GM23338 (cell line): ENCODE results near the gene SKP2. TPM values are rescaled to one million over a fixed set of nuclear protein-coding genes. Genes with fewer than 3 reads are reported as not detected.

Experiments
- ATAC-seq: fragments of 200-7000 bp; cut with Tn5 transposase; 3 replicates; pipeline ENCODE4 v1.9.1; 2020
- DNase-seq: peaks from one replicate; pipeline ENCODE4 v3.0.0-alpha.2; 2015; ENCODE audit warnings: low spot score
- H2AFZ ChIP-seq: fragments of 200-600 bp; sonication (generic); 2 replicates; pipeline ENCODE4 v1.8.0; 2016; ENCODE audit warnings: antibody characterized with exemption, mild to moderate bottlenecking, moderate library complexity
- H3F3A ChIP-seq: fragments of 200-600 bp; sonication (generic); replicated peaks from 2 replicates; pipeline ENCODE4 v1.8.0; 2017; ENCODE audit warnings: antibody characterized with exemption, mixed run types, low read depth
- H3K27ac ChIP-seq: fragments of 200-600 bp; sonication (generic); 2 replicates; pipeline ENCODE4 v1.6.1; 2016; ENCODE audit warnings: low read depth
- H3K27me3 ChIP-seq: fragments of 200-600 bp; sonication (generic); 2 replicates; pipeline ENCODE4 v1.8.0; 2016; ENCODE audit warnings: mild to moderate bottlenecking, mixed run types, moderate library complexity; ENCODE audit not compliant: insufficient read depth
- H3K36me3 ChIP-seq: fragments of 200-600 bp; sonication (generic); 2 replicates; pipeline ENCODE4 v1.8.0; 2016; ENCODE audit warnings: mild to moderate bottlenecking; ENCODE audit not compliant: insufficient read depth
- H3K4me1 ChIP-seq: fragments of 200-600 bp; sonication (generic); 2 replicates; pipeline ENCODE4 v1.8.0; 2016; ENCODE audit warnings: mild to moderate bottlenecking, moderate library complexity; ENCODE audit not compliant: insufficient read depth
- H3K4me2 ChIP-seq: fragments of 200-600 bp; sonication (generic); 2 replicates; pipeline ENCODE4 v1.7.1; 2017; ENCODE audit warnings: mixed run types
- H3K4me3 ChIP-seq: fragments of 200-600 bp; sonication (generic); 2 replicates; pipeline ENCODE4 v1.6.1; 2016; ENCODE audit warnings: mixed run types
- H3K79me2 ChIP-seq: fragments of 200-600 bp; sonication (generic); replicated peaks from 2 replicates; pipeline ENCODE4 v1.8.0; 2017; ENCODE audit warnings: mild to moderate bottlenecking; ENCODE audit not compliant: insufficient read depth
- H3K9me2 ChIP-seq: fragments of 200-600 bp; sonication (generic); 2 replicates; pipeline ENCODE4 v1.8.0; 2017; ENCODE audit not compliant: insufficient read depth
- H4K20me1 ChIP-seq: fragments of 200-600 bp; sonication (generic); replicated peaks from 2 replicates; pipeline ENCODE4 v1.8.0; 2017; ENCODE audit warnings: mild to moderate bottlenecking; ENCODE audit not compliant: insufficient read depth
- H3K27ac Mint-ChIP-seq: 2 replicates; pipeline ENCODE4 v1.8.0; 2020; ENCODE audit warnings: inconsistent platforms, mild to moderate bottlenecking, moderate library complexity, mixed read lengths
- H3K27me3 Mint-ChIP-seq: 3 replicates; pipeline ENCODE4 v1.8.0; 2022; ENCODE audit warnings: low read depth, mild to moderate bottlenecking, moderate library complexity, mixed read lengths, inconsistent platforms; ENCODE audit not compliant: insufficient read depth, poor library complexity
- H3K36me3 Mint-ChIP-seq: 3 replicates; pipeline ENCODE4 v1.8.0; 2021; ENCODE audit warnings: low read depth, mild to moderate bottlenecking, inconsistent platforms, moderate library complexity, mixed read lengths
- H3K4me1 Mint-ChIP-seq: 3 replicates; pipeline ENCODE4 v1.8.0; 2020; ENCODE audit warnings: mild to moderate bottlenecking, inconsistent platforms, mixed read lengths
- H3K4me3 Mint-ChIP-seq: 3 replicates; pipeline ENCODE4 v1.8.0; 2021; ENCODE audit warnings: moderate library complexity, mild to moderate bottlenecking, inconsistent platforms, mixed read lengths
- H3K9me3 Mint-ChIP-seq: 3 replicates; pipeline ENCODE4 v1.8.0; 2020; ENCODE audit warnings: moderate library complexity, mild to moderate bottlenecking, inconsistent platforms, mixed read lengths
- CTCF ChIP-seq, 2 experiments: fragments of 200-600 bp in 1 of 2; sonication (generic) in 1 of 2; conservative IDR thresholded peaks; 2 replicates each; pipeline versions ENCODE4 v1.5.1 to v1.6.1; 2016 to 2017; ENCODE audit warnings: antibody characterized with exemption in 2 of 2, low read depth in 2 of 2, mild to moderate bottlenecking in 2 of 2, moderate library complexity in 1 of 2
- ETS1 ChIP-seq: IDR thresholded peaks from 2 replicates; pipeline ENCODE4 v1.6.1; 2016; ENCODE audit warnings: antibody characterized with exemption
- EZH2phosphoT487 ChIP-seq: fragments of 200-600 bp; sonication (generic); IDR thresholded peaks from one replicate; pipeline ENCODE4 v1.8.1; 2018; ENCODE audit warnings: antibody characterized with exemption; ENCODE audit not compliant: unreplicated experiment
- JUNB ChIP-seq: IDR thresholded peaks from one replicate; pipeline ENCODE4 v1.6.1; 2016; ENCODE audit warnings: antibody characterized with exemption; ENCODE audit not compliant: unreplicated experiment
- NANOG ChIP-seq: IDR thresholded peaks from 2 replicates; pipeline ENCODE4 v1.6.1; 2016; ENCODE audit warnings: antibody characterized with exemption, borderline replicate concordance
- POLR2AphosphoS5 ChIP-seq: IDR thresholded peaks from 2 replicates; pipeline ENCODE4 v1.6.1; 2016; ENCODE audit warnings: antibody characterized with exemption, low read depth
- REST ChIP-seq: IDR thresholded peaks from one replicate; pipeline ENCODE4 v1.6.1; 2018; ENCODE audit warnings: antibody characterized with exemption; ENCODE audit not compliant: unreplicated experiment
- ZNF331 ChIP-seq: fragments of 250-450 bp; sonication (Bioruptor Pico); IDR thresholded peaks from 2 replicates; pipeline ENCODE4 v1.5.0; 2020; ENCODE audit warnings: low read depth, mild to moderate bottlenecking, moderate library complexity
- ZNF462 ChIP-seq: fragments of 250-450 bp; sonication (Bioruptor Pico); IDR thresholded peaks from 2 replicates; pipeline ENCODE4 v1.5.0; 2020; ENCODE audit warnings: mild to moderate bottlenecking, moderate library complexity
- polyA plus RNA-seq: library from polyadenylated mRNA; unstranded; fragments of >200 nt; fragmentation: Nextera tagmentation; extraction: Ambion mirVana; gene quantifications from 2 replicates; pipeline ENCODE4 v1.2.1, GENCODE V29; 2016
- total RNA-seq: library from RNA; depleted of rRNA; stranded (reverse); fragments of >200 nt; shearing (Covaris generic); gene quantifications from 2 replicates; pipeline ENCODE4 v1.2.3, GENCODE V29; 2014

Gene SKP2
- total and polyA plus RNA-seq, 2 experiments from 2014 or later, result 66.6 to 75.6 TPM

GRCh38 chr5:36158144-36158543 lies 6.2 kb downstream of the SKP2 start:
- H3F3A ChIP-seq, result no peaks in the 10 kb centered on the region
- H3K4me1 Mint-ChIP-seq, result peaks cover 10% of the 10 kb centered on the region; the same call in 2 of the 3 replicates
- no peak overlapping the region for H3K27ac Mint-ChIP-seq
- H3K4me2 ChIP-seq, result no peak overlapping the region
- H3K36me3 Mint-ChIP-seq, result peaks cover 78% of the 10 kb centered on the region
- no peak overlapping the region for H3K4me3 Mint-ChIP-seq
- no peaks in the 10 kb centered on the region for H3K9me3 Mint-ChIP-seq
- peaks cover 17% of the 10 kb centered on the region for H4K20me1 ChIP-seq
- no peaks in the 10 kb centered on the region for H3K9me2 ChIP-seq
- H3K27me3 Mint-ChIP-seq, result no peaks in the 10 kb centered on the region
- peaks cover 16% of the 10 kb centered on the region; the same call in 1 of the 2 replicates for H3K36me3 ChIP-seq
- H3K79me2 ChIP-seq, result peaks cover 40% of the 10 kb centered on the region
- no peak overlapping the region for H2AFZ ChIP-seq
- DNase-seq (no peak), ATAC-seq (no peak)
- H3K4me1 ChIP-seq, result no peaks in the 10 kb centered on the region; the same call in 1 of the 2 replicates
- TF ChIP-seq REST, result no peak
- TF ChIP-seq ZNF462 (CRISPR knock-in tag), result no peak
- TF ChIP-seq POLR2AphosphoS5, result no peak
- TF ChIP-seq CTCF (conservative IDR thresholded peaks at IDR 0.05; ENCODE audit: low read depth in 2 of 2), result no peak
- TF ChIP-seq ETS1, result no peak
- no peak for TF ChIP-seq EZH2phosphoT487
- no peak for TF ChIP-seq NANOG
- TF ChIP-seq ZNF331, result no peak
- TF ChIP-seq JUNB, result no peak
- no peaks in the 10 kb centered on the region for H3K27me3 ChIP-seq
- no peak overlapping the region for H3K27ac ChIP-seq
- no peak overlapping the region for H3K4me3 ChIP-seq
